Measurements from ENCODE around the gene RAP1GAP.

DNA sequence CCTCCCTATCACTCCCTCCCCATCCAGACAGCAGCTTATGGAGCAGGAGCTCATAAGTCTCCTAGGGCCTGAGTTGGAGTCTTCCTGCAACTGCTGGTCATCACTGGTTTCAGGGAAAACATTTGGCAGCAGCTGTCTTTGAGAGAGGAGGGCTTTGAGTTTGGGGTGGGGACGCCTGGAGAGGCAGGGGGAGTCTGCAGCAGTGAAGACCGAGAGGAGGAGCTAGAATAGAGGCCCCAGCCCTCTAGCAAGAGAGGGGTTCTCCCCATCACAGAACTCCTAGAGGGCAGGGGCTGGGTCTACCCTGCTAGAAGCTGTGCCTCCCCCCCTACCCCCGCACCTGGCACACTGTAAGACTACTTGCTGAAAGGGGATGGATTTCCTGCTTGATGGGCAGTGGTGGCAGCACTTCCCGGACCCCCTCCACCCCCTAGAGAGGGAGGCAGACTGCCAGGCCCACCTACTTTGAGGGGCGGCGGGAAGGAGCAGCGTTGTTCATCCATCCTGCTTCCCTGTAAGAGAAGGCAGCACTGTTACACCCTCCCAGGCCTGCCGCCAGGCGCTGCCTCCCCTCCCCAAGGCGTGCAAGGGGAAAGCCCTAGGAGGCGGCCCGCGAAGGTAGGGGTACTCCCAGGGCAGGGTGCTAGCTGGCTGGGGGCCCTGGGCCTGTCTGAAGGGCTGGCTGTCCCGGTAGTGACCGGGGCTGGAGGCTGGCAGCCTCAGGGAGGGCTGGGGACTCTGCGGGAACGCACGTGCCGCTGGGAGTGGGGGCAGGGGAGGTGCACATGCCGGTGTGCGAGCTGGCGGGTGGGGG lies 50.4 kb downstream of the RAP1GAP start:
- TF ChIP-seq CTCF (conservative IDR thresholded peaks at IDR 0.05) = no peak
- TF ChIP-seq EZH2 (IDR thresholded peaks at IDR 0.05; ENCODE audit: low read depth) = no peak

All from PC-9 (cell line).